SKM-1 (cell line): ENCODE results near the gene RAPGEF3.

ENCODE experiments used
- DNase-seq: peaks from one replicate; lab custom pipeline; 2025; ENCODE audit not compliant: unreplicated experiment; lab: John Stamatoyannopoulos, UW

Gene RAPGEF3

GRCh38 chr12:47791351-47791746 is 32.7 kb upstream of the RAPGEF3 start:
- DNase-seq: no peak

- no peak for DNase-seq
Observed at GRCh38 chr12:47790676-47791350, 32.1 kb upstream of the RAPGEF3 start.

GRCh38 chr12:47789712-47790489 is 31.2 kb upstream of the RAPGEF3 start:
- DNase-seq: no peak

- no peak for DNase-seq
Observed at GRCh38 chr12:47789141-47789540, 30.5 kb upstream of the RAPGEF3 start.

- DNase-seq: no peak
Observed at GRCh38 chr12:47787596-47788319, 29.1 kb upstream of the RAPGEF3 start.

- DNase-seq: no peak
Observed at GRCh38 chr12:47786662-47787280, 28.1 kb upstream of the RAPGEF3 start.

GRCh38 chr12:47785887-47786661 is 27.4 kb upstream of the RAPGEF3 start:
- DNase-seq: no peak

GRCh38 chr12:47785036-47785886 is 26.6 kb upstream of the RAPGEF3 start:
- no peak for DNase-seq

GRCh38 chr12:47783821-47784819 is 25.4 kb upstream of the RAPGEF3 start:
- no peak for DNase-seq

- DNase-seq: no peak
Observed at GRCh38 chr12:47783024-47783755, 24.5 kb upstream of the RAPGEF3 start.

- DNase-seq: no peak
Observed at GRCh38 chr12:47782372-47782770, 23.7 kb upstream of the RAPGEF3 start.

GRCh38 chr12:47781479-47782371 is 23.0 kb upstream of the RAPGEF3 start:
- DNase-seq: no peak

- DNase-seq: no peak
Observed at GRCh38 chr12:47779943-47780504, 21.3 kb upstream of the RAPGEF3 start.

- DNase-seq: peak; percentile 4
Observed at GRCh38 chr12:47779301-47779942, 20.7 kb upstream of the RAPGEF3 start.

- DNase-seq: no peak
Observed at GRCh38 chr12:47778881-47779280, 20.2 kb upstream of the RAPGEF3 start.
